ENCODE measurements around the gene CBFA2T3. TPM values are rescaled to one million over a fixed set of nuclear protein-coding genes. Genes with fewer than 3 reads are reported as not detected.

CBFA2T3 gene
- total RNA-seq, 4 donors from 2014 or later, result 1.4 to 5.8 (median 1.5) TPM

- no peaks in the 10 kb centered on the region for H3K9me3 ChIP-seq
- ATAC-seq, result no peak
- peaks cover 0 to 37% of the 10 kb centered on the region in 2 donors for H3K36me3 ChIP-seq
- H3K4me1 ChIP-seq, result peaks cover 0 to under 1% (median 0%) of the 10 kb centered on the region in 3 donors
- WGBS, 2 donors (ENCODE audit: low coverage in 1 of 2), result 80% methylated on average over 2 of the region's 14 CpGs; no CpG with 5 or more reads in 1 of the 2 donors
- H3K27ac ChIP-seq, result no peak overlapping the region
- TF ChIP-seq EP300 (IDR thresholded peaks at IDR 0.05) (no peak), POLR2AphosphoS5 (IDR thresholded peaks at IDR 0.05) (no peak), CTCF (IDR thresholded peaks at IDR 0.05) (no peak), POLR2A (IDR thresholded peaks at IDR 0.05) (no peak)
- H3K27me3 ChIP-seq, result peaks cover 43% of the 10 kb centered on the region
- H3K4me3 ChIP-seq, result no peak overlapping the region
Observed at GRCh38 chr16:88865310-88865709, 111.7 kb downstream of the CBFA2T3 start.

GRCh38 chr16:88864521-88864920, 112.5 kb downstream of the CBFA2T3 start:
- no peak overlapping the region for H3K27ac ChIP-seq
- H3K4me1 ChIP-seq, result peaks cover 0 to 2% (median 0%) of the 10 kb centered on the region in 3 donors
- no peak for ATAC-seq
- H3K4me3 ChIP-seq, result no peak overlapping the region
- no CpG with 5 or more reads among the region's 18 CpGs for WGBS, 2 donors (ENCODE audit: low coverage in 1 of 2)
- no peaks in the 10 kb centered on the region for H3K9me3 ChIP-seq
- H3K27me3 ChIP-seq, result peaks cover 35% of the 10 kb centered on the region
- TF ChIP-seq EP300 (IDR thresholded peaks at IDR 0.05) (no peak), POLR2AphosphoS5 (IDR thresholded peaks at IDR 0.05) (no peak), POLR2A (IDR thresholded peaks at IDR 0.05) (no peak), CTCF (IDR thresholded peaks at IDR 0.05) (no peak)
- H3K36me3 ChIP-seq, result peaks cover 0 to 45% of the 10 kb centered on the region in 2 donors

GRCh38 chr16:88864099-88864498, 112.9 kb downstream of the CBFA2T3 start:
- Histone ChIP-seq H3K36me3 (peaks cover 0 to 49% of the 10 kb centered on the region in 2 donors), H3K4me3 (no peak overlapping the region), H3K9me3 (no peaks in the 10 kb centered on the region), H3K27me3 (peaks cover 33% of the 10 kb centered on the region), H3K27ac (no peak overlapping the region), H3K4me1 (peaks cover 0 to 6% (median 0%) of the 10 kb centered on the region in 3 donors)
- TF ChIP-seq POLR2AphosphoS5 (IDR thresholded peaks at IDR 0.05) (no peak), CTCF (IDR thresholded peaks at IDR 0.05) (no peak), EP300 (IDR thresholded peaks at IDR 0.05) (no peak), POLR2A (IDR thresholded peaks at IDR 0.05) (no peak)
- no peak for ATAC-seq
- WGBS, 2 donors (ENCODE audit: low coverage in 1 of 2), result no CpG with 5 or more reads among the region's 15 CpGs

DNA sequence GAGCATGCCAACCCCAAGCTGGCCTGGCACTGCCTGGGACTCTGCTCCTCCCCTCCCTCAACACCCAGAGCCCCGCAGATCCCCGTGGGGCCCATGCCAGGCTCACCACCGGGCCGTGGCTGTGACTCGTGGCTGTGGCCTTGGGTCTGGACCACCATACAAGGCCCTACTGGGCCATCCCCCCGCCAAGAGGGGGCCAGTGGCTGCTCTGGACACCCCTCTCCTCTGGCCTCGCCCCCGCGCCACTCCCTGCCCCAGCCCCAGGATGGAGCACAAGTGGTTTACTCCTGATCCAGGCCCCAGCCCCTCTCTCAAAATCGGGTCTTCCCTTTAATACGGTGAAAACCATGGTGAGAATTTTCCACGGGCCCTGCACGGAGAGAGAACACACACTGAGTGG, 113.6 kb downstream of the CBFA2T3 start:
- no peak overlapping the region for H3K4me3 ChIP-seq
- H3K27me3 ChIP-seq, result peaks cover 33% of the 10 kb centered on the region
- peaks cover 0 to 55% of the 10 kb centered on the region in 2 donors for H3K36me3 ChIP-seq
- 80% methylated on average over 1 of the region's 13 CpGs; no CpG with 5 or more reads in 1 of the 2 donors for WGBS, 2 donors (ENCODE audit: low coverage in 1 of 2)
- H3K4me1 ChIP-seq, result peaks cover 0 to 12% (median 0%) of the 10 kb centered on the region in 3 donors
- H3K27ac ChIP-seq, result no peak overlapping the region
- no peak for TF ChIP-seq EP300 (IDR thresholded peaks at IDR 0.05)
- no peak for TF ChIP-seq POLR2AphosphoS5 (IDR thresholded peaks at IDR 0.05)
- ATAC-seq, result no peak
- no peaks in the 10 kb centered on the region for H3K9me3 ChIP-seq

DNA sequence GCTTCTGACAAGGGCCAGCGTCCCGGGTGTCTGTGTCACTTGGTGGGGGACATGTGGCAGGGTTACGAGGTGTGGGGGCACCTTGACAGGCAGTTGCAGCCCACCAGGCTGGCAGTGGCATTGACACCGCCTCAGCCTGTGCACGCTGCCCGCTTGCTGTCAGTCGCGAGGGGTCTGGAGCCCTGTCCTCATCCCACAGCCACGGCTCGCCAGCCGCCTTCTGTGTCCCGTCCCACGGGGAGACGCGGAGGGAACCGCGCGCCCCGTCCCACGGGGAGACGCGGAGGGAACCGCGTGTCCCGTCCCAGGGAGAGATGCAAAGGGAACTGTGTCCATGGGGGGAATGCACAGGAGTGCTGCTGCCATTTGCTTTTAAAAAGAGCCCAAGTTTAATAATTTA, 114.0 kb downstream of the CBFA2T3 start:
- H3K36me3 ChIP-seq, result peaks cover 0 to 55% of the 10 kb centered on the region in 2 donors
- peaks cover 0 to 16% (median 4%) of the 10 kb centered on the region in 3 donors for H3K4me1 ChIP-seq
- no peak overlapping the region for H3K27ac ChIP-seq
- 91% methylated on average over 8 of the region's 25 CpGs; no CpG with 5 or more reads in 1 of the 2 donors for WGBS, 2 donors (ENCODE audit: low coverage in 1 of 2)
- H3K4me3 ChIP-seq, result no peak overlapping the region
- TF ChIP-seq POLR2AphosphoS5 (IDR thresholded peaks at IDR 0.05) (no peak), EP300 (IDR thresholded peaks at IDR 0.05) (no peak), POLR2A (IDR thresholded peaks at IDR 0.05) (no peak), CTCF (IDR thresholded peaks at IDR 0.05) (no peak)
- no peak for ATAC-seq
- no peaks in the 10 kb centered on the region for H3K9me3 ChIP-seq
- H3K27me3 ChIP-seq, result peaks cover 30% of the 10 kb centered on the region

Data from gastroesophageal sphincter (tissue), 4 donors.